GM19324 (cell line): ENCODE measurements around the gene METTL3.
"Not testable (repeated sequence)": the region's sequence is repeated elsewhere in the genome, so short reads cannot be mapped to it uniquely, and the experiment has no call there.

Experiments
- ATAC-seq: cut with Tn5 transposase; IDR thresholded peaks from one replicate; pipeline ENCODE4 v1.9.1; 2021; ENCODE audit warnings: mild to moderate bottlenecking, moderate library complexity; ENCODE audit not compliant: unreplicated experiment, low FRiP score

METTL3 gene

GRCh38 chr14:21510735-21511657 is at the start of gene METTL3:
TSS of gene METTL3 (minus strand) at chr14:21511340. CDS start at chr14:21511223, 117 bp downstream.
- peak; percentile 97 for ATAC-seq

- no peak for ATAC-seq
Measured at GRCh38 chr14:21558703-21559170, 47.6 kb upstream of the METTL3 start.

- no peak for ATAC-seq
Measured at GRCh38 chr14:21557084-21557901, 46.2 kb upstream of the METTL3 start.

- ATAC-seq = no peak
Measured at GRCh38 chr14:21556378-21557083, 45.4 kb upstream of the METTL3 start.

- no peak for ATAC-seq
Measured at GRCh38 chr14:21553266-21553665, 42.1 kb upstream of the METTL3 start.

- ATAC-seq = not testable (repeated sequence)
Measured at GRCh38 chr14:21544588-21544987, 33.4 kb upstream of the METTL3 start.

GRCh38 chr14:21543963-21544362 is 32.8 kb upstream of the METTL3 start:
- no peak for ATAC-seq

GRCh38 chr14:21543521-21543960 is 32.4 kb upstream of the METTL3 start:
- no peak for ATAC-seq

GRCh38 chr14:21541413-21542074 is 30.4 kb upstream of the METTL3 start:
- no peak for ATAC-seq

GRCh38 chr14:21539189-21539940 is 28.2 kb upstream of the METTL3 start:
- no peak for ATAC-seq

- ATAC-seq = no peak
Measured at GRCh38 chr14:21537090-21537424, 25.9 kb upstream of the METTL3 start.

- no peak for ATAC-seq
Measured at GRCh38 chr14:21536418-21537089, 25.4 kb upstream of the METTL3 start.

- ATAC-seq = no peak
Measured at GRCh38 chr14:21535545-21536417, 24.6 kb upstream of the METTL3 start.

- ATAC-seq = no peak
Measured at GRCh38 chr14:21534576-21534975, 23.4 kb upstream of the METTL3 start.

- ATAC-seq = no peak
Measured at GRCh38 chr14:21533294-21533693, 22.2 kb upstream of the METTL3 start.

GRCh38 chr14:21529515-21529914 is 18.4 kb upstream of the METTL3 start:
- no peak for ATAC-seq

GRCh38 chr14:21528381-21529348 is 17.5 kb upstream of the METTL3 start:
- ATAC-seq = no peak
